ENCODE data around the gene SPON1. TPM values are rescaled to one million over a fixed set of nuclear protein-coding genes. Genes with fewer than 3 reads are reported as not detected.

The SPON1 gene
- polyA plus RNA-seq, 2 of the 4 experiments (the other 2 are of a cell fraction): not detected

DNA sequence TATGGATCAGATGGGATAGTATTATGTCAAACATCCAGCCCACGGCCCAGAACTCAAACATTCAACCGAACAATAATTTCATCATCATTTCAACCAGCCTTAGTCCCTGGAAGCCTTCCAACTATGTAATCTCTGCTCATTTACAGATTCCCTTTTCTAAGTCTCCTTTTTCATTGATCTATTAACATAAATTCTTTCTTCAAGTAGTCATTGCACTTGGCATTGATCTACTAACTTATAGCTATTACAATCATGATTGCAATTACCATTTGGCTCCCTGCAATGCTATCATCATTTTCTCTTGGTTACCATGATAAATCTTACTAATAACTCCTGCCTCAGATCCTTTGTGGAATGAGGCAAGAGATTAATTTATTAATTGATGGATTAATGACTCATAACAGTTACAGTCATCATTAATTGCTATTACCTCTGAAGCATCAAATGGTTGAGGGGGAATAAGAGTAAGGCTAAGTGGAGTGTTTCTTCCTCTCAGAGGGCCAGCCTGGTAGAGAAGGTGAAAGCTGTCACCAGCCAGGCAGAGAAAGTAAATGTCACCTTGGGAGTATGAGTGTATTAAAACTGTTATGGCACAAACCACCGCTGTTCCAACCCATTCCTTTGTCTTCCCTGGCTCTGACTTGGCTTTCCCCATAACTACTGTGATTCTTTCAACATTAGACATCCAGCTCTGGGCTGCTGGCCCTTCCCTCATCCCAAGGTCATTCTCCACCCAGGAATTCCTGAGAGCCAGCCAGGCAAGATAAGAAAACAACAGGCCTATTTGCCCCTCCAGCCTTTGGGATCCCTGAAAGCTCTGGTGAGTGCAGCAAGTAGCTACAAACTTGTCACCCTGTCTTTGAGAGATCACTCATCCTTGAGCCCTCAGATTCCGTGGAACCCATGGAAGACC is 221.8 kb downstream of the SPON1 start (continued):
- no peak for TF ChIP-seq CHD4 (IDR thresholded peaks at IDR 0.05; ENCODE audit: borderline replicate concordance)
- TF ChIP-seq, protein P1, sequence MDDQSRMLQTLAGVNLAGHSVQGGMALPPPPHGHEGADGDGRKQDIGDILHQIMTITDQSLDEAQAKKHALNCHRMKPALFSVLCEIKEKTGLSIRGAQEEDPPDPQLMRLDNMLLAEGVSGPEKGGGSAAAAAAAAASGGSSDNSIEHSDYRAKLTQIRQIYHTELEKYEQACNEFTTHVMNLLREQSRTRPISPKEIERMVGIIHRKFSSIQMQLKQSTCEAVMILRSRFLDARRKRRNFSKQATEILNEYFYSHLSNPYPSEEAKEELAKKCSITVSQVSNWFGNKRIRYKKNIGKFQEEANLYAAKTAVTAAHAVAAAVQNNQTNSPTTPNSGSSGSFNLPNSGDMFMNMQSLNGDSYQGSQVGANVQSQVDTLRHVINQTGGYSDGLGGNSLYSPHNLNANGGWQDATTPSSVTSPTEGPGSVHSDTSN (IDR thresholded peaks at IDR 0.05): no peak
- no peak for TF ChIP-seq RAD21 (conservative IDR thresholded peaks at IDR 0.05 in 1 of 2, IDR thresholded peaks at IDR 0.05 in 1 of 2)
- TF ChIP-seq PHF8 (IDR thresholded peaks at IDR 0.05; ENCODE audit: borderline replicate concordance, low read depth): no peak
- TF ChIP-seq TFCP2L1 (CRISPR knock-in tag; IDR thresholded peaks at IDR 0.05): no peak
- no peak for TF ChIP-seq GATA3 (IDR thresholded peaks at IDR 0.05; ENCODE audit: borderline replicate concordance)

DNA sequence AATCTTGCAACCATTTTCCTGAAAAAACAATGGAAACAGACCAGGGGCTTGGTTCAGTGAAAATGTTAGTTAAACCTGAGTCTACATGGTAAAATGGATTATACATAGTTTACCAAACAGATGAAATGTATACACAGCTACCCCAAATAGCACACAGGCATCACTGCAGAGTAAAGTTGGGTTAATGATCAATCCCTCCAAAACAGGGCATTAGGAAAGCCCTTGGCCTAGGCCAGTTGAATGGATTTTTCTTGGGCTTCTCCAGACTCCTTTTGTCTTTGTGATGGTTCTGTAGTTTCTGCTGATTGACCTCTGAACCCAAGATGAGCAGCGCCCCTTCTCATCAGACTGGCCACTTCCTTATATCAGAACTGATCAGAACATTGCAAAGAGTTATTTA is 222.9 kb downstream of the SPON1 start:
- Histone ChIP-seq H3K27ac (no peak overlapping the region), H3K4me1 (no peaks in the 10 kb centered on the region), H3K4me3 (no peak overlapping the region), H3K9me3 (no peaks in the 10 kb centered on the region), H3K4me2 (no peak overlapping the region)
- ChIA-PET POLR2A (no interaction called here), CTCF (no interaction called here)
- no peak for ATAC-seq
- TF ChIP-seq, protein P2, sequence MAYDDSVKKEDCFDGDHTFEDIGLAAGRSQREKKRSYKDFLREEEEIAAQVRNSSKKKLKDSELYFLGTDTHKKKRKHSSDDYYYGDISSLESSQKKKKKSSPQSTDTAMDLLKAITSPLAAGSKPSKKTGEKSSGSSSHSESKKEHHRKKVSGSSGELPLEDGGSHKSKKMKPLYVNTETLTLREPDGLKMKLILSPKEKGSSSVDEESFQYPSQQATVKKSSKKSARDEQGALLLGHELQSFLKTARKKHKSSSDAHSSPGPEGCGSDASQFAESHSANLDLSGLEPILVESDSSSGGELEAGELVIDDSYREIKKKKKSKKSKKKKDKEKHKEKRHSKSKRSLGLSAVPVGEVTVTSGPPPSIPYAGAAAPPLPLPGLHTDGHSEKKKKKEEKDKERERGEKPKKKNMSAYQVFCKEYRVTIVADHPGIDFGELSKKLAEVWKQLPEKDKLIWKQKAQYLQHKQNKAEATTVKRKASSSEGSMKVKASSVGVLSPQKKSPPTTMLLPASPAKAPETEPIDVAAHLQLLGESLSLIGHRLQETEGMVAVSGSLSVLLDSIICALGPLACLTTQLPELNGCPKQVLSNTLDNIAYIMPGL (CRISPR knock-in tag; IDR thresholded peaks at IDR 0.05; ENCODE audit: borderline replicate concordance): no peak
- no peak for TF ChIP-seq CHD4 (IDR thresholded peaks at IDR 0.05; ENCODE audit: borderline replicate concordance)
- no peak for TF ChIP-seq HOXB13 (CRISPR knock-in tag; IDR thresholded peaks at IDR 0.05; ENCODE audit: low read depth)
- TF ChIP-seq MAZ (IDR thresholded peaks at IDR 0.05; ENCODE audit: borderline replicate concordance, low read depth, low read length): no peak
- TF ChIP-seq HDAC2 (IDR thresholded peaks at IDR 0.05): no peak
- TF ChIP-seq, protein P3, sequence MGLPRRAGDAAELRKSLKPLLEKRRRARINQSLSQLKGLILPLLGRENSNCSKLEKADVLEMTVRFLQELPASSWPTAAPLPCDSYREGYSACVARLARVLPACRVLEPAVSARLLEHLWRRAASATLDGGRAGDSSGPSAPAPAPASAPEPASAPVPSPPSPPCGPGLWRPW (IDR thresholded peaks at IDR 0.05): no peak
- TF ChIP-seq, protein P4, sequence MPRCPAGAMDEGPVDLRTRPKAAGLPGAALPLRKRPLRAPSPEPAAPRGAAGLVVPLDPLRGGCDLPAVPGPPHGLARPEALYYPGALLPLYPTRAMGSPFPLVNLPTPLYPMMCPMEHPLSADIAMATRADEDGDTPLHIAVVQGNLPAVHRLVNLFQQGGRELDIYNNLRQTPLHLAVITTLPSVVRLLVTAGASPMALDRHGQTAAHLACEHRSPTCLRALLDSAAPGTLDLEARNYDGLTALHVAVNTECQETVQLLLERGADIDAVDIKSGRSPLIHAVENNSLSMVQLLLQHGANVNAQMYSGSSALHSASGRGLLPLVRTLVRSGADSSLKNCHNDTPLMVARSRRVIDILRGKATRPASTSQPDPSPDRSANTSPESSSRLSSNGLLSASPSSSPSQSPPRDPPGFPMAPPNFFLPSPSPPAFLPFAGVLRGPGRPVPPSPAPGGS (IDR thresholded peaks at IDR 0.05): no peak
- TF ChIP-seq KDM1A (IDR thresholded peaks at IDR 0.05; ENCODE audit: low read depth): no peak
- no peak for TF ChIP-seq KDM5A (IDR thresholded peaks at IDR 0.05)
- TF ChIP-seq PHF8 (IDR thresholded peaks at IDR 0.05; ENCODE audit: borderline replicate concordance, low read depth): no peak
- TF ChIP-seq, protein P5, sequence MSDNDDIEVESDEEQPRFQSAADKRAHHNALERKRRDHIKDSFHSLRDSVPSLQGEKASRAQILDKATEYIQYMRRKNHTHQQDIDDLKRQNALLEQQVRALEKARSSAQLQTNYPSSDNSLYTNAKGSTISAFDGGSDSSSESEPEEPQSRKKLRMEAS (IDR thresholded peaks at IDR 0.05): no peak
- TF ChIP-seq RAD21 (conservative IDR thresholded peaks at IDR 0.05 in 1 of 2, IDR thresholded peaks at IDR 0.05 in 1 of 2): no peak
- no peak for TF ChIP-seq NR3C1 (IDR thresholded peaks at IDR 0.05)
- no peak for TF ChIP-seq FOSL2 (IDR thresholded peaks at IDR 0.05)
- TF ChIP-seq FOSL2 (CRISPR knock-in tag; IDR thresholded peaks at IDR 0.05): no peak
- TF ChIP-seq FOXS1 (CRISPR knock-in tag; IDR thresholded peaks at IDR 0.05): no peak
- TF ChIP-seq, protein P6, sequence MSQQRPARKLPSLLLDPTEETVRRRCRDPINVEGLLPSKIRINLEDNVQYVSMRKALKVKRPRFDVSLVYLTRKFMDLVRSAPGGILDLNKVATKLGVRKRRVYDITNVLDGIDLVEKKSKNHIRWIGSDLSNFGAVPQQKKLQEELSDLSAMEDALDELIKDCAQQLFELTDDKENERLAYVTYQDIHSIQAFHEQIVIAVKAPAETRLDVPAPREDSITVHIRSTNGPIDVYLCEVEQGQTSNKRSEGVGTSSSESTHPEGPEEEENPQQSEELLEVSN (IDR thresholded peaks at IDR 0.05; ENCODE audit: borderline replicate concordance, low read depth): no peak
- TF ChIP-seq, protein P1 (IDR thresholded peaks at IDR 0.05): no peak
- no peak for TF ChIP-seq MAFK (IDR thresholded peaks at IDR 0.05; ENCODE audit: partially characterized antibody)
- TF ChIP-seq, protein P7, sequence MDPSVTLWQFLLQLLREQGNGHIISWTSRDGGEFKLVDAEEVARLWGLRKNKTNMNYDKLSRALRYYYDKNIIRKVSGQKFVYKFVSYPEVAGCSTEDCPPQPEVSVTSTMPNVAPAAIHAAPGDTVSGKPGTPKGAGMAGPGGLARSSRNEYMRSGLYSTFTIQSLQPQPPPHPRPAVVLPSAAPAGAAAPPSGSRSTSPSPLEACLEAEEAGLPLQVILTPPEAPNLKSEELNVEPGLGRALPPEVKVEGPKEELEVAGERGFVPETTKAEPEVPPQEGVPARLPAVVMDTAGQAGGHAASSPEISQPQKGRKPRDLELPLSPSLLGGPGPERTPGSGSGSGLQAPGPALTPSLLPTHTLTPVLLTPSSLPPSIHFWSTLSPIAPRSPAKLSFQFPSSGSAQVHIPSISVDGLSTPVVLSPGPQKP (IDR thresholded peaks at IDR 0.05; ENCODE audit: low read depth, low read length): no peak
- TF ChIP-seq SMC3 (IDR thresholded peaks at IDR 0.05): no peak
- WGBS (ENCODE audit: missing lambda C conversion rate): 0% methylated on average over 1 of the region's 1 CpG
- DNase-seq (ENCODE audit: low read depth in 1 of 2, low spot score in 1 of 2): no peak
- no peak for FAIRE-seq

Measured in A549 (cell line).